ENCODE results near the gene MTMR6. TPM values are rescaled to one million over a fixed set of nuclear protein-coding genes. Genes with fewer than 3 reads are reported as not detected.

Gene MTMR6
- total RNA-seq, 4 donors from 2014 or later, result 16.5 to 19.0 (median 18.2) TPM

GRCh38 chr13:25214491-25215252 lies 72.6 kb downstream of the MTMR6 start:
- Histone ChIP-seq H3K27me3 (no peaks in the 10 kb centered on the region), H3K36me3 (no peaks in the 10 kb centered on the region), H3K4me3 (no peak overlapping the region), H3K27ac (peak overlapping the region in 2 of 4 donors; percentile 67 to 71), H3K9me3 (no peaks in the 10 kb centered on the region), H3K4me1 (peaks cover 0 to 13% (median 2%) of the 10 kb centered on the region in 4 donors)
- peak; percentile 43 to 82 for DNase-seq (ENCODE audit: low spot score in 2 of 2)
- TF ChIP-seq CTCF (IDR thresholded peaks at IDR 0.05) (no peak), EP300 (IDR thresholded peaks at IDR 0.05) (peak in 1 of 2 donors; percentile 60), POLR2A (IDR thresholded peaks at IDR 0.05) (no peak)
- WGBS, 2 donors, result 31 to 38% methylated on average over 6 of the region's 6 CpGs

GRCh38 chr13:25213715-25214114 lies 73.6 kb downstream of the MTMR6 start:
- Histone ChIP-seq H3K36me3 (no peaks in the 10 kb centered on the region), H3K27me3 (no peaks in the 10 kb centered on the region), H3K4me1 (peaks cover 0 to 13% (median 2%) of the 10 kb centered on the region in 4 donors), H3K4me3 (no peak overlapping the region), H3K9me3 (no peaks in the 10 kb centered on the region), H3K27ac (peak overlapping the region in 1 of 4 donors; percentile 41)
- 93 to 100% methylated on average over 1 to 2 of the region's 2 CpGs for WGBS, 2 donors
- TF ChIP-seq EP300 (IDR thresholded peaks at IDR 0.05) (no peak), CTCF (IDR thresholded peaks at IDR 0.05) (no peak), POLR2A (IDR thresholded peaks at IDR 0.05) (no peak)
- DNase-seq (ENCODE audit: low spot score in 2 of 2), result no peak

- Histone ChIP-seq H3K4me1 (peaks cover 0 to 13% (median 2%) of the 10 kb centered on the region in 4 donors), H3K36me3 (no peaks in the 10 kb centered on the region), H3K27me3 (no peaks in the 10 kb centered on the region), H3K4me3 (no peak overlapping the region), H3K9me3 (no peaks in the 10 kb centered on the region), H3K27ac (no peak overlapping the region)
- no peak for DNase-seq (ENCODE audit: low spot score in 2 of 2)
- TF ChIP-seq POLR2A (IDR thresholded peaks at IDR 0.05), result no peak
- TF ChIP-seq EP300 (IDR thresholded peaks at IDR 0.05), result no peak
- no peak for TF ChIP-seq CTCF (IDR thresholded peaks at IDR 0.05)
- 68 to 70% methylated on average over 13 of the region's 13 CpGs for WGBS, 2 donors
These were observed 76.3 kb downstream of the MTMR6 start for GRCh38 chr13:25210842-25211569.

GRCh38 chr13:25207291-25207810 lies 79.9 kb downstream of the MTMR6 start:
- H3K27me3 ChIP-seq, result no peaks in the 10 kb centered on the region
- TF ChIP-seq POLR2A (IDR thresholded peaks at IDR 0.05) (no peak), EP300 (IDR thresholded peaks at IDR 0.05) (no peak), CTCF (IDR thresholded peaks at IDR 0.05) (no peak)
- WGBS, 2 donors, result 80 to 89% methylated on average over 8 of the region's 8 CpGs
- no peak overlapping the region for H3K27ac ChIP-seq
- no peaks in the 10 kb centered on the region for H3K9me3 ChIP-seq
- no peak overlapping the region for H3K4me3 ChIP-seq
- DNase-seq (ENCODE audit: low spot score in 2 of 2), result no peak
- peaks cover 0 to 5% (median 0%) of the 10 kb centered on the region in 4 donors for H3K4me1 ChIP-seq
- no peaks in the 10 kb centered on the region for H3K36me3 ChIP-seq

- no peak overlapping the region for H3K27ac ChIP-seq
- H3K4me3 ChIP-seq, result no peak overlapping the region
- no peak for TF ChIP-seq CTCF (IDR thresholded peaks at IDR 0.05)
- TF ChIP-seq POLR2A (IDR thresholded peaks at IDR 0.05), result no peak
- TF ChIP-seq EP300 (IDR thresholded peaks at IDR 0.05), result no peak
- WGBS, 2 donors, result 71 to 90% methylated on average over 4 of the region's 4 CpGs
- H3K4me1 ChIP-seq, result peaks cover 0 to 5% (median 0%) of the 10 kb centered on the region in 4 donors
- no peak for DNase-seq (ENCODE audit: low spot score in 2 of 2)
- H3K36me3 ChIP-seq, result no peaks in the 10 kb centered on the region
- no peaks in the 10 kb centered on the region for H3K27me3 ChIP-seq
- H3K9me3 ChIP-seq, result no peaks in the 10 kb centered on the region
These were observed 82.4 kb downstream of the MTMR6 start for GRCh38 chr13:25204863-25205262.

Measured in tibial nerve (tissue), 4 donors.